GM12892 (cell line): Measurements from ENCODE around the gene APLNR. TPM values are rescaled to one million over a fixed set of nuclear protein-coding genes. Genes with fewer than 3 reads are reported as not detected.
"Not testable (repeated sequence)": the region's sequence is repeated elsewhere in the genome, so short reads cannot be mapped to it uniquely, and the experiment has no call there.

Experiments
- DNase-seq: peaks from one replicate; pipeline ENCODE4 v3.0.0; 2011; ENCODE audit not compliant: insufficient read length
- FAIRE-seq: peaks from 2 replicates; lab custom pipeline; 2011; peaks lifted over from hg19 to GRCh38; lab: Jason Lieb, UNC
- POLR2A ChIP-seq: IDR thresholded peaks from 2 replicates; pipeline ENCODE4 v1.6.1; 2011; ENCODE audit warnings: low read depth, low read length, control low read depth
- POLR2AphosphoS5 ChIP-seq: IDR thresholded peaks from 2 replicates; pipeline ENCODE4 v1.6.1; 2011; ENCODE audit warnings: low read depth, low read length, control low read depth
- TAF1 ChIP-seq: IDR thresholded peaks from 2 replicates; pipeline ENCODE4 v1.6.1; 2011; ENCODE audit warnings: low read depth, mild to moderate bottlenecking, control low read depth, low read length, borderline replicate concordance
- polyA plus RNA-seq: library from polyadenylated mRNA; unstranded; fragments of >200 nt; gene quantifications from one replicate; pipeline ENCODE4 v1.2.1, GENCODE V29; 2012; ENCODE audit warnings: missing spikeins, inconsistent platforms; ENCODE audit not compliant: missing spikeins

Gene APLNR
- not detected for polyA plus RNA-seq

DNA sequence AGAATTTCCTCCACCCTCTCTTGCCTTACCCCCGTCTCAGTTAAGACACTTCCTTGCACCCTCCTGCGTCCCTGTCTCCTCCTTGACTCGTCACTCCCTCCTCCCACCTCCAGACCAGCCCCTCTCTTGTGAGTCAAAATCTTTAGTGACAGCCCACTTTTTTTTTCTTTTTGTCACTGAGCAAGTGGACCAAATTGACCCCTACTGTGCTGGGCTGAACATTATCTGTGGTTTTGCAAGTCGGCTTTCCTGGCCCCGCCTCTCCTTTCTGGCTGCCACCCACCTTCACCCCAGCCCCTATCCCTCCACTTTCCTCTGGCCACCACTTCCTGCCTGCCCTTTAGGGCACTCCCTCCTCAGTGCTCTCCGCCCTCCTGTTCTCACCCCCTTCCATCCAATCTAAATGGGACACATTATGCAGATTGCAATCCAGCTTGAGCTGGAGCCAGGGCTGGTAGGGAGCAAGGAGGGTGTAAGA lies at the start of gene APLNR:
APLNR (minus strand) TSS at position 47 of the 478 bp plus-strand sequence. CDS start 246 bp downstream, outside the sequence.
- TF ChIP-seq TAF1 (no peak), POLR2A (no peak), POLR2AphosphoS5 (no peak)
- DNase-seq = no peak
- no peak for FAIRE-seq

DNA sequence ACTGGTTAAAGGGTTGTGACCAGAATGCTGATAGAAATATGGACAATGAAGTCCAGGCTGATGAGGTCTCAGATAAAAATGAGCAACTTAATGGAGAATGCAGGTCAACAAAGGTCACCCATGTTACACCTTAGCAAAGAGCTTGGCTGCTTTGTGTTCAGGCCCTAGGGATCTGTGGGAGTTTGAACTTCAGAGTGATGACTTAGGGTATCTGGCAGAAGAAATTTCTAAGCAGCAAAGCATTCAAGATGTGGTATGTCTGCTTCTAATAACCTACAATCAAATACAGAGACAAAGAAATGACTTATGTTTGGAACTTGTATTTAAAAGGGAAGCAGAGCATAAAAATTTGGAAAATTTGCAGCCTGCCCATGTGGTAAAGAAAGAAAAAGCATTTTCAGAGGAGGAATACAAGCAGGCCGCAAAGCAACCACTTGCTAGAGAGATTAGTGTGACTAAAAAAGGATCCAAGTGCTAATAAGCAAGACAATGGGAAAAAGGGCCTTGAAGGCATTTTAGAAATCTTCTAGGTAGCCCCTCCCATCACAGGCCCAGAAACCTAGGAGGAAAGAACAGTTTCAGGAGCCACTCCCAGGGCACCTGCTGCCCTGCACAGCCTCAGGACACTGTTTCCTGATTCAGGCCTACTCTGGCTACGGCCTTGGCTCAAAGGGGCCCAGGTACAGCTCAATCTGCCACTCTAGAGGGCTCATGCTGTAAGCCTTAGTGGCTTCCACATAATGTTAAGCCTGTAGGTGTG lies 46.4 kb upstream of the APLNR start:
- FAIRE-seq = no peak
- no peak for DNase-seq

DNA sequence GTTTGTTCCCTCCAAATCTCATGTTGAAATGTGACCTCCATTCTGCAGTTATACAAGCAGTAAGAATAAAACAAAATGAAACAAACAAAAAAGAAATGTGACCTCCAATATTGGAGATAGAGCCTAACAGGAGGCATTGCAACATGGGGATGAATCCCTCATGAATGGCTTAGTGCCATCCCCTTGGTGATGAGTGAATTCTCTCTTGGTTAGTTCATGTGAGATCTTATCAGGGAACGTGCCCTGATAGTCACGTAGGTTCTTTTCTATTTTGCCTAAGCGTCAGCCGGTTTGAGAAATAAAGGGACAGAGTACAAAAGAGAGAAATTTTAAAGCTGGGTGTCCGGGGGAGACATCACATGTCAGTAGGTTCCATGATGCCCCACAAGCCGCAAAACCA lies 44.5 kb upstream of the APLNR start:
- DNase-seq, FAIRE-seq: not testable (repeated sequence)

More for the DNA sequence above, 46.4 kb upstream of the APLNR start:
- TF ChIP-seq POLR2A (no peak), POLR2AphosphoS5 (no peak), TAF1 (no peak)

DNA sequence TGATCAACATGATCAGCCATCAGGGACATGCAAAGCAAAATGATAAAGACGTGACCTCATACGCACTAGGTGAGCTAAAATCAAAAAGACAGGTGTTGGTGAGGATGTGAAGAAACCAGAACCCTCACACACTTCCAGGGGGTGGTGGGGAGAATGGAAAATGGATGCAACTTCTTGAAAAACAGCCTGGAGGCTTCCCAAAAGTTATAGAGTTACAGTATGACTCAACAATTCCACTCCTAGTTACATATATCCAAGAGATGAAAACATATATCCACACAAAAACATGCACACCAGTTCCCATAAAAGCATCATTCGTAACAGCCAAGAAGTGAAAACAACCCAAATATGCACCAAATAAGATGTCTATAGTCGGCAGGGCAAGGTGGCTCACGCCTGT lies 42.1 kb upstream of the APLNR start:
- DNase-seq (no peak), FAIRE-seq (no peak)
- TF ChIP-seq TAF1 = no peak
- no peak for TF ChIP-seq POLR2AphosphoS5
- no peak for TF ChIP-seq POLR2A

DNA sequence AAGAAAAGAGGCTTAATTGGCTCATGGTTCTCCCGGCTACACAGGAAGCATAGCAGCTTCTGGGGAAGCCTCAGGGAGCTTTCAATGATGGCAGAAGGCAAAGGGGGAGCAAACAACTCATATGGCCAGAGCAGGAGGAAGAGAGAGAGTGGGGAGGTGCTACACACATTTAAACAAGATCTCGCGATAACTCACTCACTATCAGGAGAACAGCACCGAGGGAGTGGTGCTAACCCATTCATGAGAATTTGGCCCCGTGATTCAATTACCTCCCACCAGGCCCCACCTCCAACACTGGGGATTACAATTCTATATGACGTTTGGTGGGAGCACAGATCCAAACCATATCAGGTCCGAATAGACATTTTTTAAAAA lies 41.7 kb upstream of the APLNR start:
- DNase-seq (no peak), FAIRE-seq (no peak)
- TF ChIP-seq POLR2AphosphoS5 (no peak), POLR2A (no peak), TAF1 (no peak)

DNA sequence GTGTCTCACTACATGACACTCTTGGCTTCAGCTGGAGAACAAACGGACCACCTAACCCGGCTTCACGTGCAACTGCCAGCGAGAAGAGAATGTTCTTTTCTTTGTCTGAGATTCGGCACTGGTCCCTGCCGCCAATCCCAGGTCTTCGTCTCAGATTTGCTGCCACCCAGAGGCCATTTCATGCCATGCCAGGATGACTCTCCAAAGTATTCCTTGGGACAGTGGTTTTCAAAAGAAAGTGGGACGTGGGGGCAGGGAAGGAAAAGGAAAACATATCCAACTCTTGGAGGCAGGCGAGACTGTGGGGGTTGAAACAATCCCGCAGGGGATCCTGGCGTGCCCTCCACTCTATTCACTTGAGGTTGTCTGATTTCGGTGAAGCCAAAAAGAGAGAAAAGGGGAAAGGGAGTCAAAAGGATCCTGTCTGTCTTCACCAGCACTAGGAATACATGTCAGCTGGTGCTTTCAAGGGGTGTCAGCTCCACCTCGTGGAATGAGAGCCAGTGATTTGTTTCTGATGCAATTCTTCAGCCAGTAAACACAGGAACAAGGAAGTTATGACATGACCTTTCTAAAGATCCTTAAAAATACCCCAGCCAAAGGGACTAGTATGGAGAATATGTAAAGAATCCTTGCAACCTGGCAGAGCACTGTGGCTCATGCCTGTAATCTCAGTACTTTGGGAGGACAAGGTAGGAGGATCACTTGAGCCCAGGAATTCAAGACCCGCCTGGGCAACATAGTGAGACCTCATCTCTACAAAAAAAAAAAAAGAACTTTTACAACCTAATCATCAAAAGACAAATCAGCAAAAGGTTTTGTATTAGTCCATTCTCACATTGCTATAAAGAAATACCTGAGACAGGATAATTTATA lies 41.0 kb upstream of the APLNR start:
- no peak for DNase-seq
- FAIRE-seq = peak; percentile 78
- no peak for TF ChIP-seq POLR2A
- no peak for TF ChIP-seq TAF1
- TF ChIP-seq POLR2AphosphoS5 = no peak

DNA sequence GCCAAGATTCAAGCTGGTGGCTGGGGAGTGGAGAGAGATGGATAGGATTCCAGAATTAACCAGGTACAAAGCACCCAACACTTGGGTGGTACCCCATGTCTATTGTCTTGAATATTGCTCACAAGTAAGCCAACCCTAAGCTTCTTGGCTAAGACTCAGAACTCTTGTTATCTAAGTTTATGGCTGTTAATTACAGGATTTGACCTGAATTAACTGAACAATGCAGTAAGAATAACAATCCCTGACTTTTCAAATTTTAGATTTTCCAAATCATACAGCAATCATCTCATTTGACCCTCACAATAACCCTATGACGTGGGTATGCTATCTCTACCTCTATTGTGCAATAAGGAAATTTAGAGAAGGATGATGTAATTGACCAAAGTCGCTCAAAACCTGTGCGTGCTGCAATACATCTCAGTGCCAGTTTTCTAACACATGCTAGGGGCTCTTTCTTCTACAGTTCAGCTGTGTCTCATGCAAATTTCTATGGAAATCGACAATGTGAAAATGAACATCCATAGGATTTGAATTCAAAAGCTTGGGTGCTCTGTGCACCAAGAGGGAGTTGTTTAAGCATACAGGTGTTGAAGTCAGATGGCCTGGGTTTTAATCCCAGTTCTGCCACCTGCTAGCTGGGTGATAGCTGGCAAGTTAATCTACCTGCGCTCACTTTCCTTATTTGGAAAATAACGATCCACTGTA lies 40.1 kb upstream of the APLNR start:
- TF ChIP-seq TAF1 = no peak
- TF ChIP-seq POLR2AphosphoS5 = no peak
- TF ChIP-seq POLR2A = no peak
- no peak for FAIRE-seq

DNA sequence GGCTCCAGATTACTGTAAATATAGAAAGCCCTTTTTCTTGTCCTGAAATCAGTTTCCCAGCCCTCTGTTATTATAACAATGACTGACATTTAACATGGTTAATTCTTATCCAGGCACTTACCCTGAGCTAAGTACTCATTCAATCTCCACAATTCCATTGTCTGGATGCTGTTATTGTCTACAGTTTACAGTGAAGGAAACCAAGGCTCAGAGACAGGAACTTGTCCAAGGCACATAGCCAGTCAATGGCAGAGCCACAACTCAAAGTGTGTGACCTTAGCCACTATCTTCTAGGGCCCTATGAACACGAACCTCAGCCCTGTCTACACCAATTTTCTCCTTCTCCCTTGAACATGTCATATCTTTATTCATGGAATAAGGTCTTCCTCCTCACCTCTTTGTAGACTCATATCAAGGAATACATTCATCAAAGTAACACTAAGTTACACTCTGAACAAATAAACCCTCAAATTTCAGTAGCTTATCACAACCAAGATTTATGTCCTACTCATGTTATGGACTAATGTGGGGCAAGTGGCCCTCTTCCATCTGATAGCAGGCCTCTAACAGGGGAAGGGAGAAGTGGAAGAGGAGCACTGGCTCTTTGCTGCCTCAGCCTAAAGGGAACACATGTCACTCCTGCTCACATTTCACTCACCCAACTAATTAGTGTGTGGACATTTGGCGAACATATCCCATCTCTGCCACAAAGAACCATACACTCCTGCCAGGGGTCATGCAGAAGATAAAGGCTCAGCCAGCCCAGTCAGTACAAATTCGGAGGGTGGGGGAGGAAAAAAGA lies 39.3 kb upstream of the APLNR start:
- TF ChIP-seq POLR2A (no peak), POLR2AphosphoS5 (no peak), TAF1 (no peak)
- FAIRE-seq (no peak), DNase-seq (no peak)

More for the DNA sequence above, 40.1 kb upstream of the APLNR start:
- DNase-seq = no peak

DNA sequence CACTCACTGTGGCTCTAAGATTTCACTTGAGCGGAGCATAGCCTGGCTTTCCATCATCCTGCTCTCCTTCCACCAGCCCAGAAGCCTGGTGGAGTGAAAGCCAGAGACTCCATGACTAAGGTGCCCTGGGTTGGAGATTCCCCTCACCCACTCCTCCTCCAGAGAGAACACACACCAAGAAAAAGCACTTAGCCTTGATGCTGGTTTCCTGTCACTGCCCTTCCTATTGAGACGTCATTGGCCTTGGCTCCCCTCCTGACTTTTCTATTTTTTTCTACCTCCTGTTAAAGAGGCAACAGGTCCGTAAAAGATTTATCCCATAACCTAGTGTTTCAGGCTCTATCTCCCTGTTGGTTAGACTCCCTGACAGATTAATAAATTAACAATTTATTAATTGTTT lies 38.5 kb upstream of the APLNR start:
- TF ChIP-seq POLR2A (no peak), POLR2AphosphoS5 (no peak)
- no peak for DNase-seq
- no peak for FAIRE-seq

DNA sequence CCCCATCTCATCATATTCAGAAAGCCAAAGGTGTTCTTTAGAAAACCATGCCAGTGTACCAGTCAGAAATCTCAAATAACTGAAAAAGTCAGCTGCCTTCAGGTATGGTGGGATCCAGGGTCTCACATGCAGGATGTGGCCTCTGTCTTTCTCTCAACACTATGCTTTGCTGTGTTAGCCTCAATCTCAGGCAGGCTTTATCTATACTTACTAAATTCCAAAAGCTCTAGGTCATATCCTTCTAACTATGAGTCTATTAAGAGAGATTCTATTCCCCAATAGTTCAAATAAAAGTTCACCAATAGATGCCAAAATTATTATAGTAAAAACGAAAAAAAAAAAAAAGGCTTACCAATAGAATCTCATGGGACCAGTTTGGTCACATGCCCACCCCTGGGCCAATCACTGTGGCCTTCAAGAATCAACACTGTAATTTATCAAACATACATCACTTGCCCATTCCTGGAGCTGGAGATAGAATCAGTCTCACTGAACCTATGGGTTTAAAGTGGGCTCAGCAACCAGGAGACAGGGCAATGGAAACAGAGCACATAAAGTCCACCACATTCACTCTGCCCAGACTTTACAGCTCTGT lies 38.0 kb upstream of the APLNR start:
- TF ChIP-seq POLR2A = no peak
- TF ChIP-seq TAF1 = no peak
- no peak for TF ChIP-seq POLR2AphosphoS5
- DNase-seq (no peak), FAIRE-seq (no peak)

DNA sequence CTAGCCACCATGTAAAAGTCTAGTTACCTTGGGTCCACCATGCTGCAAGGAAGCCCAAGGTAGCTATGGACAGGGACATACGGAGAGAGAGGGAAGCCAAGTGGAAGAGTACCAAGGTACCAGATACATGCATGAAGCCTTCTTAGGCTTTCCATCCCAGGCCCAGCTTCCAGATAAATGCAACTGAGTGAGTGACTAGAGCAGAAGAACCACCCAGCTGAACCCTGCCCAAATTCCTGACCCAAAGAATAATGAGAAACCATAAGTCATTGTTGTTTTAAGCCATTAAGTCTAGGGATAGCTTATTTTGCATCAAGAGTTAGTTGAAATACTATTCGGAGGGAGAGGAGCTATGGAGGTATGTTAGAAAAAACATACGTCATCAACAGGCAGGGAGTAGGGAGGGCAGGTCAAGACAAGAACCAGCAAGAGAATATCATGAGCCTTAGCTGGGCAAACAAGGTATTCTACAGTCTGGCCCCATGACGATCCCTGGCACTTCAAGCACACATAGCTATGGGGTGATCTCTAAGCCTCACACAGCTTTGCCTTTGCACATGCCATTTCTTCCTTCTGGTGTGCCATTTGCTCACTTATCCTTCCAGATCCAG lies 36.5 kb upstream of the APLNR start:
- DNase-seq (no peak), FAIRE-seq (no peak)
- no peak for TF ChIP-seq POLR2AphosphoS5
